ENCODE data around the gene CRYL1. TPM values are rescaled to one million over a fixed set of nuclear protein-coding genes. Genes with fewer than 3 reads are reported as not detected.
A peak's percentile ranks its signal among the peaks of the same experiment; 100 is the strongest.

Gene CRYL1
- total RNA-seq, 1 experiment from 2014 or later = 26.5 TPM

DNA sequence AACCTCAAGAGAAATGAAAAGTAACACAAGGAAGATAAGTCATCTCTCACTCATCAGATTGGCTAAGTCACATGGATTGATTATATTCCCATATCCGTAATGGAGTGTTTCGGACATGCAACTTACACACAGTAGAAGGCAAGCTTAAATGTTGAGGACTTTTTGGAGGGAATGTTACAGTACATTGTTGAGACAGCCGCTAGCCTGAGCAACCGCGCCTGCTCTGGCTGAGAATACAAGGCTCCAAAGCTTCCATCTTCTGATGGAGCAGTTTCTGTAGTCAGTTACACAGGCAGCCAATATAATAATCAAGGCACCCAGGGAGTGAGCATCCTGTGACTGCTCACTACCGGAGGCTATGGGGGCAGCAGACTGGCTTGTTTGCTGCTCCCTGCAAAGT is 1.0 kb upstream of the CRYL1 start:
- H3K36me3 ChIP-seq (ENCODE audit: control insufficient read depth in 1 of 2, insufficient read depth in 2 of 2, low read length in 2 of 2) = no peaks in the 10 kb centered on the region
- H3K9me2 ChIP-seq (ENCODE audit: insufficient read depth) = no peaks in the 10 kb centered on the region
- RAD21 ChIA-PET (ENCODE audit: low non-redundant PET in 1 of 2, low total read pairs in 2 of 2, uncharacterized antibody in 2 of 2, unreplicated experiment in 2 of 2) = no interaction called here
- H2AFZ ChIP-seq (ENCODE audit: low read depth, low read length, poor library complexity, severe bottlenecking) = peak overlapping the region; percentile 49
- H3K9ac ChIP-seq (ENCODE audit: low read length) = peak overlapping the region; percentile 75
- no peak for DNase-seq (ENCODE audit: low read depth, low spot score)
- POLR2A ChIA-PET = no interaction called here
- peaks cover 6% of the 10 kb centered on the region; the same call in 1 of the 2 replicates for H3K79me2 ChIP-seq (ENCODE audit: insufficient read depth, low read length)
- peak overlapping the region; percentile 94 for H3K4me2 ChIP-seq (ENCODE audit: low read length)
- H3K4me1 ChIP-seq (ENCODE audit: control insufficient read depth in 1 of 2, insufficient read depth in 2 of 2, low read length in 2 of 2) = peaks cover 7 to 21% of the 10 kb centered on the region in 2 experiments
- CTCF ChIA-PET = no interaction called here
- no peaks in the 10 kb centered on the region for H3K9me3 ChIP-seq (ENCODE audit: control insufficient read depth in 1 of 2, insufficient read depth in 1 of 2, low read depth in 1 of 2, low read length in 2 of 2)
- intact Hi-C loops (cut with micrococcal nuclease) = no loop called here
- no peaks in the 10 kb centered on the region for H4K20me1 ChIP-seq (ENCODE audit: insufficient read depth)
- H3K27me3 ChIP-seq (ENCODE audit: insufficient read depth, low read length) = no peaks in the 10 kb centered on the region
- BruUV-seq (replicated peaks) = no TSS peak
- H3K27ac ChIP-seq (ENCODE audit: low read depth, low read length) = peak overlapping the region; percentile 64; the same call in 1 of the 2 replicates
- TF ChIP-seq SIN3A (IDR thresholded peaks at IDR 0.05; ENCODE audit: low read depth) (no peak), SRF (IDR thresholded peaks at IDR 0.05; ENCODE audit: low read depth) (no peak), ZNF274 (IDR thresholded peaks at IDR 0.05; ENCODE audit: low read depth, low read length) (no peak), EGR1 (IDR thresholded peaks at IDR 0.05; ENCODE audit: low read depth) (no peak), POLR2AphosphoS5 (IDR thresholded peaks at IDR 0.05; ENCODE audit: low read depth, low read length) (no peak), TCF7L2 (IDR thresholded peaks at IDR 0.05; ENCODE audit: borderline replicate concordance, extremely low read depth, insufficient read depth, insufficient read length) (no peak), YY1 (IDR thresholded peaks at IDR 0.05; ENCODE audit: extremely low read depth, insufficient replicate concordance, low read depth, low read length) (no peak), JUND (IDR thresholded peaks at IDR 0.05) (no peak), ZFX (IDR thresholded peaks at IDR 0.05) (no peak), FOSL1 (IDR thresholded peaks at IDR 0.05; ENCODE audit: low read depth) (no peak)
- TF ChIP-seq, protein P1, sequence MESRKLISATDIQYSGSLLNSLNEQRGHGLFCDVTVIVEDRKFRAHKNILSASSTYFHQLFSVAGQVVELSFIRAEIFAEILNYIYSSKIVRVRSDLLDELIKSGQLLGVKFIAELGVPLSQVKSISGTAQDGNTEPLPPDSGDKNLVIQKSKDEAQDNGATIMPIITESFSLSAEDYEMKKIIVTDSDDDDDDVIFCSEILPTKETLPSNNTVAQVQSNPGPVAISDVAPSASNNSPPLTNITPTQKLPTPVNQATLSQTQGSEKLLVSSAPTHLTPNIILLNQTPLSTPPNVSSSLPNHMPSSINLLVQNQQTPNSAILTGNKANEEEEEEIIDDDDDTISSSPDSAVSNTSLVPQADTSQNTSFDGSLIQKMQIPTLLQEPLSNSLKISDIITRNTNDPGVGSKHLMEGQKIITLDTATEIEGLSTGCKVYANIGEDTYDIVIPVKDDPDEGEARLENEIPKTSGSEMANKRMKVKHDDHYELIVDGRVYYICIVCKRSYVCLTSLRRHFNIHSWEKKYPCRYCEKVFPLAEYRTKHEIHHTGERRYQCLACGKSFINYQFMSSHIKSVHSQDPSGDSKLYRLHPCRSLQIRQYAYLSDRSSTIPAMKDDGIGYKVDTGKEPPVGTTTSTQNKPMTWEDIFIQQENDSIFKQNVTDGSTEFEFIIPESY (IDR thresholded peaks at IDR 0.05; ENCODE audit: extremely low read depth, insufficient replicate concordance, low read length) = no peak
- TF ChIP-seq, protein P2, sequence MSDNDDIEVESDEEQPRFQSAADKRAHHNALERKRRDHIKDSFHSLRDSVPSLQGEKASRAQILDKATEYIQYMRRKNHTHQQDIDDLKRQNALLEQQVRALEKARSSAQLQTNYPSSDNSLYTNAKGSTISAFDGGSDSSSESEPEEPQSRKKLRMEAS (IDR thresholded peaks at IDR 0.05) = no peak
- TF ChIP-seq, protein P3, sequence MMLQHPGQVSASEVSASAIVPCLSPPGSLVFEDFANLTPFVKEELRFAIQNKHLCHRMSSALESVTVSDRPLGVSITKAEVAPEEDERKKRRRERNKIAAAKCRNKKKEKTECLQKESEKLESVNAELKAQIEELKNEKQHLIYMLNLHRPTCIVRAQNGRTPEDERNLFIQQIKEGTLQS (IDR thresholded peaks at IDR 0.05) = no peak
- ATAC-seq = no peak
- H3K4me3 ChIP-seq (replicated peaks in 1 of 2; ENCODE audit: low read depth in 1 of 2, low read length in 2 of 2) = peak overlapping the region; percentile 72 to 86

All from HCT116 (cell line).